OCI-LY3 (cell line): Measurements from ENCODE around the gene LSP1.

ENCODE experiments used
- EZH2phosphoT487 ChIP-seq: fragments of 200-600 bp; shearing (Covaris generic); IDR thresholded peaks from 2 replicates; pipeline ENCODE4 v1.6.1; 2018; ENCODE audit warnings: antibody characterized with exemption, mixed run types, low read depth
- TF ChIP-seq, protein P1 (sequence below): fragments of 200-600, 300-600 bp; sonication (generic); IDR thresholded peaks from 2 replicates; pipeline ENCODE4 v1.5.1; 2014; ENCODE audit warnings: antibody characterized with exemption, low read length, low read depth

DNA sequence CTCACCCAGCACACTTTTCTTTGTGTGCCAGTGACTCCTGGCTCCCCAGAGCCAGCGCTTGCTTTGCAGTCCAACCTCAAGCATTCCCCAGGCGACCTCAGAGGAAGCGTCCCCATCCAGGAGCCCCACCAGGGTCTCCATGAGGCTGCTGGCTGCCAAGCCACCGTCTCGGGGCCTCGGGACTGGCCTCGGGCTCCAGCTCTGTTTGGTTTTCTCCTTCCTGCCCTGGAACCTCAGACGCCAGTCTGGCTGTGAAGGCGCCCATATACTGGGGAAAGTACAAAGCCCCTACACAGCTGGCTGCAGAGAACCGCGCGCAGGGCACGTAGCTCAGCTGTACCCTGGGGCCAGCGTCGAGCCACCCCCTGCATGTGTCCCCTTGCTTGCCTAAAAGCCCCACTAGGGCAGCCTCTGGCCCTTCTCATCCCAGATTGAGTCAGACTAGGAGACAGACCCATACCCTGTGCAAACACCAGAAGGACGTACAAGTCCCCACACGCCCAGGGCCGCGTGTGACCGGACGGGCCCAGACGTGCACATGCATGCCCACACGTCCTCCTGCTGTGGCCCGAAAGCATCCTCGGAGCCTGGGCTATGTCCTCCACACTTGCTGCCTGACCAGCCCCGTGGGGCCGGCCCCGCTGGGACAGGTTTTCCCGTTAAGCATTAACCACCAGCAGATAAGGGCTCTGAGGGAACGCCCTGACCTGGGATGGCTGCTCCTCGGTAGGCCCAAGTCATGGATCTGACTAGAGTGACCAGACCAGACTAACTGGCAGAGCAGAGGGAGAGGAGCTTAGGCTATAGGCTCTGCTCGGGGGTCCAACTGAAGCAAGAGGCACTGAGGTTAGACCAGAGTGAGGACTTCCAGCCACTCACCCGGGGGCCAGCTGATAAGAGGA is 22.3 kb upstream of the LSP1 start:
- no peak for TF ChIP-seq EZH2phosphoT487
- TF ChIP-seq, protein P1, sequence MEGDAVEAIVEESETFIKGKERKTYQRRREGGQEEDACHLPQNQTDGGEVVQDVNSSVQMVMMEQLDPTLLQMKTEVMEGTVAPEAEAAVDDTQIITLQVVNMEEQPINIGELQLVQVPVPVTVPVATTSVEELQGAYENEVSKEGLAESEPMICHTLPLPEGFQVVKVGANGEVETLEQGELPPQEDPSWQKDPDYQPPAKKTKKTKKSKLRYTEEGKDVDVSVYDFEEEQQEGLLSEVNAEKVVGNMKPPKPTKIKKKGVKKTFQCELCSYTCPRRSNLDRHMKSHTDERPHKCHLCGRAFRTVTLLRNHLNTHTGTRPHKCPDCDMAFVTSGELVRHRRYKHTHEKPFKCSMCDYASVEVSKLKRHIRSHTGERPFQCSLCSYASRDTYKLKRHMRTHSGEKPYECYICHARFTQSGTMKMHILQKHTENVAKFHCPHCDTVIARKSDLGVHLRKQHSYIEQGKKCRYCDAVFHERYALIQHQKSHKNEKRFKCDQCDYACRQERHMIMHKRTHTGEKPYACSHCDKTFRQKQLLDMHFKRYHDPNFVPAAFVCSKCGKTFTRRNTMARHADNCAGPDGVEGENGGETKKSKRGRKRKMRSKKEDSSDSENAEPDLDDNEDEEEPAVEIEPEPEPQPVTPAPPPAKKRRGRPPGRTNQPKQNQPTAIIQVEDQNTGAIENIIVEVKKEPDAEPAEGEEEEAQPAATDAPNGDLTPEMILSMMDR: no peak
